ENCODE results near the gene TXNL4A. TPM values are rescaled to one million over a fixed set of nuclear protein-coding genes. Genes with fewer than 3 reads are reported as not detected.

TXNL4A gene
- total RNA-seq, 1 donor from 2014 or later: 44.3 TPM

GRCh38 chr18:79986726-79987125 lies 1.6 kb downstream of the TXNL4A start:
- Mint-ChIP-seq H3K27ac (peak overlapping the region; percentile 60), H3K4me3 (peak overlapping the region; percentile 90), H3K36me3 (peaks cover 20% of the 10 kb centered on the region), H3K4me1 (peaks cover 24% of the 10 kb centered on the region), H3K27me3 (ENCODE audit: insufficient read depth, low read depth) (no peaks in the 10 kb centered on the region), H3K9me3 (no peaks in the 10 kb centered on the region)
- peaks cover 60% of the 10 kb centered on the region for H4K20me1 ChIP-seq (ENCODE audit: low read depth)
- peak overlapping the region; percentile 78 for H3K4me3 ChIP-seq
- no peaks in the 10 kb centered on the region for H3K27me3 ChIP-seq
- peak overlapping the region; percentile 88 for H3K4me2 ChIP-seq
- H3K9me3 ChIP-seq (ENCODE audit: low read depth): no peaks in the 10 kb centered on the region
- H3K27ac ChIP-seq: no peak overlapping the region
- no peak overlapping the region for H3K9ac ChIP-seq
- no peak overlapping the region for H2AFZ ChIP-seq (replicated peaks)
- peaks cover 10% of the 10 kb centered on the region for H3K4me1 ChIP-seq
- no peak for TF ChIP-seq CTCF (IDR thresholded peaks at IDR 0.05)
- H3K36me3 ChIP-seq: no peaks in the 10 kb centered on the region
- peaks cover 65% of the 10 kb centered on the region for H3K79me2 ChIP-seq (ENCODE audit: low read depth)
- peaks cover 6% of the 10 kb centered on the region for H3F3A ChIP-seq (ENCODE audit: low read depth)
- peak; percentile 16 for DNase-seq (ENCODE audit: low spot score)

- H3K4me2 ChIP-seq: no peak overlapping the region
- H3K27ac ChIP-seq: no peak overlapping the region
- no peak overlapping the region for H2AFZ ChIP-seq (replicated peaks)
- H3K9ac ChIP-seq: no peak overlapping the region
- H3K27ac Mint-ChIP-seq: no peak overlapping the region
- H3F3A ChIP-seq (ENCODE audit: low read depth): peaks cover 6% of the 10 kb centered on the region
- no peaks in the 10 kb centered on the region for H3K27me3 ChIP-seq
- DNase-seq (ENCODE audit: low spot score): no peak
- H3K36me3 Mint-ChIP-seq: peaks cover 20% of the 10 kb centered on the region
- H4K20me1 ChIP-seq (ENCODE audit: low read depth): peaks cover 75% of the 10 kb centered on the region
- TF ChIP-seq EZH2phosphoT487 (IDR thresholded peaks at IDR 0.05) (no peak), CTCF (IDR thresholded peaks at IDR 0.05) (no peak), EZH2 (IDR thresholded peaks at IDR 0.05) (no peak)
- H3K36me3 ChIP-seq: no peaks in the 10 kb centered on the region
- H3K27me3 Mint-ChIP-seq (ENCODE audit: insufficient read depth, low read depth): peaks cover 2% of the 10 kb centered on the region
- no peak overlapping the region for H3K4me3 ChIP-seq
- no peak overlapping the region for H3K4me3 Mint-ChIP-seq
- peaks cover 24% of the 10 kb centered on the region for H3K4me1 Mint-ChIP-seq
- peaks cover 81% of the 10 kb centered on the region for H3K79me2 ChIP-seq (ENCODE audit: low read depth)
- H3K9me3 Mint-ChIP-seq: no peaks in the 10 kb centered on the region
- no peaks in the 10 kb centered on the region for H3K9me3 ChIP-seq (ENCODE audit: low read depth)
- H3K4me1 ChIP-seq: peaks cover 10% of the 10 kb centered on the region
These were observed 3.2 kb downstream of the TXNL4A start for GRCh38 chr18:79985172-79985571.

- no peak for DNase-seq (ENCODE audit: low spot score)
- Histone ChIP-seq H3K27ac (no peak overlapping the region), H3K9me3 (ENCODE audit: low read depth) (no peaks in the 10 kb centered on the region), H3K9ac (no peak overlapping the region), H3K79me2 (ENCODE audit: low read depth) (peaks cover 94% of the 10 kb centered on the region), H2AFZ (replicated peaks) (no peak overlapping the region), H3K4me2 (no peak overlapping the region), H3K4me3 (no peak overlapping the region), H3K36me3 (no peaks in the 10 kb centered on the region), H4K20me1 (ENCODE audit: low read depth) (peaks cover 88% of the 10 kb centered on the region), H3F3A (ENCODE audit: low read depth) (no peaks in the 10 kb centered on the region), H3K4me1 (peaks cover 10% of the 10 kb centered on the region), H3K27me3 (no peaks in the 10 kb centered on the region)
- H3K27me3 Mint-ChIP-seq (ENCODE audit: insufficient read depth, low read depth): peaks cover 2% of the 10 kb centered on the region
- peaks cover 26% of the 10 kb centered on the region for H3K36me3 Mint-ChIP-seq
- H3K27ac Mint-ChIP-seq: no peak overlapping the region
- no peaks in the 10 kb centered on the region for H3K9me3 Mint-ChIP-seq
- no peak overlapping the region for H3K4me3 Mint-ChIP-seq
- TF ChIP-seq EZH2 (IDR thresholded peaks at IDR 0.05): no peak
- no peak for TF ChIP-seq EZH2phosphoT487 (IDR thresholded peaks at IDR 0.05)
- no peak for TF ChIP-seq CTCF (IDR thresholded peaks at IDR 0.05)
- peaks cover 23% of the 10 kb centered on the region for H3K4me1 Mint-ChIP-seq
These were observed 4.6 kb downstream of the TXNL4A start for GRCh38 chr18:79983793-79984192.
